A673 (cell line): ENCODE measurements around the gene MDP1. TPM values are rescaled to one million over a fixed set of nuclear protein-coding genes. Genes with fewer than 3 reads are reported as not detected.

Experiments
- BruUV-seq: library from RNA; stranded (reverse); fragments of 400-500 nt; replicated peaks from 2 replicates; lab custom pipeline; 2021; lab: Mats Ljungman, UMichigan
- CTCF ChIA-PET: fragments of 300-600 bp; sonication (Branson Sonifier 250); formaldehyde crosslinking; loops from one replicate; lab custom pipeline; 2022; ENCODE audit warnings: antibody characterized with exemption; lab: Charles Lee
- POLR2A ChIA-PET: fragments of 300-600 bp; sonication (Branson Sonifier 250); formaldehyde crosslinking; loops from one replicate; lab custom pipeline; 2022; ENCODE audit warnings: antibody characterized with exemption; ENCODE audit not compliant: low non-redundant PET; lab: Charles Lee
- DNase-seq: peaks from one replicate; pipeline ENCODE4 v3.0.0-alpha.2; 2015; ENCODE audit warnings: low spot score
- H3K27ac ChIP-seq: fragments of 200-600 bp; sonication (generic); 2 replicates; pipeline ENCODE4 v1.5.1; 2016; ENCODE audit warnings: mixed run types, low read depth, mild to moderate bottlenecking, mixed read lengths, antibody characterized with exemption, low read length; ENCODE audit not compliant: poor library complexity, severe bottlenecking
- H3K27me3 ChIP-seq: fragments of 200-600 bp; sonication (generic); replicated peaks from 2 replicates; pipeline ENCODE4 v1.6.1; 2017; ENCODE audit warnings: mixed run types, low read depth, mild to moderate bottlenecking, mixed read lengths, antibody characterized with exemption, low read length; ENCODE audit not compliant: insufficient read depth, poor library complexity
- H3K36me3 ChIP-seq: fragments of 200-600 bp; sonication (generic); 2 replicates; pipeline ENCODE4 v1.6.1; 2016; ENCODE audit warnings: mixed run types, mild to moderate bottlenecking, mixed read lengths, antibody characterized with exemption, low read length; ENCODE audit not compliant: insufficient read depth, poor library complexity, severe bottlenecking
- H3K4me1 ChIP-seq: fragments of 200-600 bp; sonication (generic); 2 replicates; pipeline ENCODE4 v1.6.1; 2017; ENCODE audit warnings: mixed run types, mild to moderate bottlenecking, mixed read lengths, antibody characterized with exemption, low read length; ENCODE audit not compliant: insufficient read depth, poor library complexity, severe bottlenecking
- H3K4me3 ChIP-seq: fragments of 200-600 bp; sonication (generic); 2 replicates; pipeline ENCODE4 v1.5.1; 2016; ENCODE audit warnings: low read depth, mixed run types, mild to moderate bottlenecking, mixed read lengths, low read length; ENCODE audit not compliant: poor library complexity, severe bottlenecking
- H3K9me3 ChIP-seq: fragments of 200-600 bp; sonication (generic); 2 replicates; pipeline ENCODE4 v1.6.1; 2016; ENCODE audit warnings: mixed run types, low read depth, mild to moderate bottlenecking, mixed read lengths, antibody characterized with exemption, low read length; ENCODE audit not compliant: poor library complexity, severe bottlenecking
- EZH2 ChIP-seq: fragments of 200-600 bp; sonication (generic); IDR thresholded peaks from 2 replicates; pipeline ENCODE4 v1.6.1; 2017; ENCODE audit warnings: borderline replicate concordance, low read depth, mild to moderate bottlenecking, mixed read lengths, antibody characterized with exemption, low read length; ENCODE audit not compliant: poor library complexity, severe bottlenecking
- intact Hi-C: fragments of 100-400 bp; cut with micrococcal nuclease; formaldehyde crosslinking; loops from one replicate; pipeline ENCODE4 v1.10.0; 2022; ENCODE audit not compliant: unreplicated experiment
- total RNA-seq: library from RNA; stranded (reverse); gene quantifications from 2 replicates; pipeline ENCODE4 v1.2.3, GENCODE V29; 2021
- TF ChIP-seq, protein P1 (sequence below): fragments of 300-800, 200-600 bp; sonication (generic); conservative IDR thresholded peaks from 2 replicates; pipeline ENCODE4 v1.5.1; 2017; ENCODE audit warnings: low read depth, mild to moderate bottlenecking, antibody characterized with exemption, low read length, moderate library complexity, mixed read lengths

Gene MDP1
- total RNA-seq, 1 experiment from 2014 or later, result 21.3 TPM

DNA sequence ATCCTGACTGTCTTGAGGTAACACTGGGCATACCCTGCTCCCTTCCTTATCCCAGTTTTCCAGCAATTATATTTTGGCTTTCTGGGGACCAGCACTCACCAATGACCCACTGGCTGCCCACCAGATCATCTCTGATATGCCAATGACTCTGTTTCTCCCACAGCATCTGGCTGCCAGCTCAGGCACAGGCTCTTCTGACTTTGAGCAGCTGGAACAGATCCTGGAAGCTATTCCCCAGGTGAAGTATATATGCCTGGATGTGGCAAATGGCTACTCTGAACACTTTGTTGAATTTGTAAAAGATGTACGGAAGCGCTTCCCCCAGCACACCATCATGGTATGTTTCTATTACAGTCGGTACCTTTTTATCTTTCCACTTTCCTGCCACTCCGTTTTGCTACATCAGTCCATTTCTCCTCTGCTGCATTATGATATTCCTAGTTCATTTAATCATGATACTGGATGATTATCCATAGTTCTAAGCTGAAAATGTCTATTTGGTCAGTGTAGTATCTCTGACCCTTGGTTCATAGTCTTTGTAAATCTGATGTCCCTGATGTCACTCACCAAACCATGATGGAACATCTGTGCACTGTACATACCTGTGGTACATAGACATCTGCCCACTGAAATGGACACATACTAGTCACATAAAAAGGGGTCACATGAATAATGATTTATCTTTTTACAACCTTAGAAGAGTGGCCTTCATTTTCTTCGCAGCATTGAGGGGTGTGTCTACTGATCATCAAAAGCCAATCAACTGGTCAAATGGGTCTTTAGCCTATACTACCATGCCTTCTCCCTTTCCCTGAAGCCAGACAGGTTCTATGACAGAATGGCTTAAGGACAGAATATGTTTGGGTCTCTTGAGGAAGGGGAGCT lies 20.2 kb upstream of the MDP1 start:
- Histone ChIP-seq H3K27me3 (no peaks in the 10 kb centered on the region), H3K4me3 (no peak overlapping the region), H3K27ac (no peak overlapping the region), H3K9me3 (no peaks in the 10 kb centered on the region), H3K4me1 (peaks cover 12% of the 10 kb centered on the region), H3K36me3 (peaks cover 60% of the 10 kb centered on the region)
- TF ChIP-seq, protein P1, sequence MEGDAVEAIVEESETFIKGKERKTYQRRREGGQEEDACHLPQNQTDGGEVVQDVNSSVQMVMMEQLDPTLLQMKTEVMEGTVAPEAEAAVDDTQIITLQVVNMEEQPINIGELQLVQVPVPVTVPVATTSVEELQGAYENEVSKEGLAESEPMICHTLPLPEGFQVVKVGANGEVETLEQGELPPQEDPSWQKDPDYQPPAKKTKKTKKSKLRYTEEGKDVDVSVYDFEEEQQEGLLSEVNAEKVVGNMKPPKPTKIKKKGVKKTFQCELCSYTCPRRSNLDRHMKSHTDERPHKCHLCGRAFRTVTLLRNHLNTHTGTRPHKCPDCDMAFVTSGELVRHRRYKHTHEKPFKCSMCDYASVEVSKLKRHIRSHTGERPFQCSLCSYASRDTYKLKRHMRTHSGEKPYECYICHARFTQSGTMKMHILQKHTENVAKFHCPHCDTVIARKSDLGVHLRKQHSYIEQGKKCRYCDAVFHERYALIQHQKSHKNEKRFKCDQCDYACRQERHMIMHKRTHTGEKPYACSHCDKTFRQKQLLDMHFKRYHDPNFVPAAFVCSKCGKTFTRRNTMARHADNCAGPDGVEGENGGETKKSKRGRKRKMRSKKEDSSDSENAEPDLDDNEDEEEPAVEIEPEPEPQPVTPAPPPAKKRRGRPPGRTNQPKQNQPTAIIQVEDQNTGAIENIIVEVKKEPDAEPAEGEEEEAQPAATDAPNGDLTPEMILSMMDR, result no peak
- no peak for TF ChIP-seq EZH2
- DNase-seq, result no peak
- CTCF ChIA-PET, result no interaction called here
- intact Hi-C loops, result no loop called here
- POLR2A ChIA-PET, result no interaction called here
- BruUV-seq, result no TSS peak

DNA sequence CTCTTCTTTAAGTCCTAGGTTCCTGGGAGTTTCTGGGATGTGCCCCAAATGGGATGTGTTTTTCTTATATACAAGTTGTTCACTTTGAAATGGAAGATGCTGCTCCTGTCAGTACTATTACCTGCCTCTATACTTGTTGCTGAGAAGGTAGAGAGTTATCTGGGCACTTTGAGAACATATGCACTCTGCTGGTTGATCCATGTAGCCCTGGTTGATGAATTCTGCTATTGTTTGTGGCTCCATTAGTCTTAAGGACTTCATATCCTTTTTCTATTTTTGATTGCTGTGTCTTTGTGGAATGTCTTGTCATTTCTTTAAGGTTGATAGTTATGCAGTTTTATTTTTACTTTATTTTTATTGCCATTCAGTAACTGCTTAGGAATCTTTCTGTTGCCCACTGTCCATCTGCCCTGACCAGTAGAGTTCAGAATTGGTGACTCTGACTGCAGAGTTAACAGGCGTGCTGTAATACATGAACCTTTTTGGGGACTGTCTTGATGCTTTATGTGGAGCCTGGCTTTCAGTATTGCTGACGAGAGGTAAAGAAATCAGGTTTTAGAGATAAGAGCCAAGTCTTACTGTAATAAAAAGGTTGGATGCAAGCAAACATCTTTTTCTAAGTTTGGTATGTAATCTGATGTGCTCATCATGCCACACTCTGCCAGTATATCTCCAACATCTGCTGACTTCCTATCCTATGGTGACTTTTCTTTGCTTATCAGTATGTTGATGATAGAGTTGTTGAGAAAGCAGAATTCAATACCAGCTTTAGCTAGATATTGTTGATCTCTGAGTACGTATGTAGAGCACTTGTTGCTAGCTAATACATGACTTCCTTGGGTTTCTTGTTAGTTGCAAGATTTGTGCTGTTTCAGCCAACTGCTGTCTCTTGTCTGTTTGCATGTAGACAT lies 18.5 kb upstream of the MDP1 start:
- ChIA-PET POLR2A (interaction anchor here (0.6 kb wide), 1 partner anchor 7 kb away, joined by 3 read pairs; no protein-coding TSS in a partner anchor), CTCF (no interaction called here)
- H3K4me3 ChIP-seq, result peak overlapping the region; percentile 77
- no peaks in the 10 kb centered on the region for H3K27me3 ChIP-seq
- BruUV-seq, result no TSS peak
- peaks cover 44% of the 10 kb centered on the region for H3K36me3 ChIP-seq
- no peak for DNase-seq
- H3K27ac ChIP-seq, result no peak overlapping the region
- H3K9me3 ChIP-seq, result no peaks in the 10 kb centered on the region
- TF ChIP-seq, protein P1, result no peak
- no peak for TF ChIP-seq EZH2
- H3K4me1 ChIP-seq, result peaks cover 15% of the 10 kb centered on the region
- intact Hi-C loops, result no loop called here

DNA sequence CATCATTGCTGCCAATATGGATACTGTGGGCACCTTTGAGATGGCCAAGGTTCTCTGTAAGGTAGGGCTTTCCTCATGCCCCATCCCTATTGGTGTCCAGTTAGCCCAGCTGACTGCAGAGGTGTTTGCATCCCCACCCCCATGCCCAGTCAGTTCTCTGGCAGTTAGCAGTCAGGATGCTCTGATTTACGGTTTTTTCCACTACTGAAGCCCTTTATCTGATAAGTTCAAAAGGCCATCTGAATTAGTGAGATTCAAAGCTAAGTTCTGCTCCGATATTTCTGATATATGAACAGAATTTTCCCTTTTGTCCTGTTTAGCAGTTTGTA lies 17.6 kb upstream of the MDP1 start:
- H3K4me1 ChIP-seq, result peaks cover 15% of the 10 kb centered on the region
- CTCF ChIA-PET, result no interaction called here
- DNase-seq, result no peak
- POLR2A ChIA-PET, result interaction anchor here (0.6 kb wide), 2 partner anchors 8 to 14 kb away, joined by 3 to 14 read pairs; no protein-coding TSS in a partner anchor
- TF ChIP-seq, protein P1, result no peak
- TF ChIP-seq EZH2, result no peak
- H3K36me3 ChIP-seq, result peaks cover 36% of the 10 kb centered on the region
- no peaks in the 10 kb centered on the region for H3K9me3 ChIP-seq
- peak overlapping the region; percentile 77 for H3K4me3 ChIP-seq
- no peaks in the 10 kb centered on the region for H3K27me3 ChIP-seq
- intact Hi-C loops, result no loop called here
- H3K27ac ChIP-seq, result peak overlapping the region; percentile 88
- BruUV-seq, result no TSS peak
